Hepatocyte (in vitro differentiated cells): Measurements from ENCODE around the gene PCP4. TPM values are rescaled to one million over a fixed set of nuclear protein-coding genes. Genes with fewer than 3 reads are reported as not detected.

Experiments used
- DNase-seq: peaks from one replicate; pipeline ENCODE4 v3.0.0-alpha.2; 2016; ENCODE audit warnings: low spot score
- H2AFZ ChIP-seq: fragments of 200-600 bp; sonication (generic); 2 replicates; pipeline ENCODE4 v1.6.0; 2016; ENCODE audit warnings: antibody characterized with exemption, mild to moderate bottlenecking
- H3K27ac ChIP-seq: fragments of 200-600 bp; sonication (generic); 2 replicates; pipeline ENCODE4 v1.5.1; 2016; ENCODE audit warnings: mild to moderate bottlenecking
- H3K27me3 ChIP-seq: fragments of 200-600 bp; sonication (generic); 2 replicates; pipeline ENCODE4 v1.6.1; 2016
- H3K36me3 ChIP-seq: fragments of 200-600 bp; sonication (generic); replicated peaks from 2 replicates; pipeline ENCODE4 v1.5.1; 2016; ENCODE audit warnings: low read depth; ENCODE audit not compliant: insufficient read depth
- H3K4me1 ChIP-seq: fragments of 200-600 bp; sonication (generic); 2 replicates; pipeline ENCODE4 v1.5.1; 2016; ENCODE audit warnings: mild to moderate bottlenecking, moderate library complexity; ENCODE audit not compliant: insufficient read depth
- H3K4me2 ChIP-seq: fragments of 200-600 bp; sonication (generic); 2 replicates; pipeline ENCODE4 v1.6.0; 2016
- H3K4me3 ChIP-seq: fragments of 200-600 bp; sonication (generic); 2 replicates; pipeline ENCODE4 v1.5.1; 2016; ENCODE audit warnings: mild to moderate bottlenecking
- H3K79me2 ChIP-seq: fragments of 200-600 bp; sonication (generic); 2 replicates; pipeline ENCODE4 v1.6.0; 2017; ENCODE audit warnings: mild to moderate bottlenecking
- H3K9me2 ChIP-seq: fragments of 200-600 bp; sonication (generic); replicated peaks from 2 replicates; pipeline ENCODE4 v1.6.0; 2017; ENCODE audit warnings: mild to moderate bottlenecking; ENCODE audit not compliant: insufficient read depth
- H3K9me3 ChIP-seq: fragments of 200-600 bp; sonication (generic); 2 replicates; pipeline ENCODE4 v1.5.1; 2016; ENCODE audit warnings: low read depth, mild to moderate bottlenecking
- H4K20me1 ChIP-seq: fragments of 200-600 bp; sonication (generic); 2 replicates; pipeline ENCODE4 v1.6.0; 2016; ENCODE audit warnings: mild to moderate bottlenecking; ENCODE audit not compliant: insufficient read depth, poor library complexity, severe bottlenecking
- EZH2 ChIP-seq: fragments of 200-600 bp; sonication (generic); IDR thresholded peaks from 2 replicates; pipeline ENCODE4 v1.6.1; 2016; ENCODE audit warnings: antibody characterized with exemption, mild to moderate bottlenecking, borderline replicate concordance
- EZH2phosphoT487 ChIP-seq: fragments of 200-600 bp; sonication (generic); IDR thresholded peaks from one replicate; pipeline ENCODE4 v1.6.1; 2018; ENCODE audit warnings: antibody characterized with exemption, mild to moderate bottlenecking, low read depth, moderate library complexity; ENCODE audit not compliant: unreplicated experiment, severe bottlenecking
- WGBS: methylation state at CpG from one replicate; pipeline ENCODE4 v1.1.6; 2016; ENCODE audit warnings: low lambda C conversion rate; ENCODE audit errors: missing lambda C conversion rate; 5-methylcytosine and 5-hydroxymethylcytosine counted together
- polyA plus RNA-seq: library from polyadenylated mRNA; unstranded; fragments of >200 nt; fragmentation: Nextera tagmentation; extraction: Ambion mirVana; gene quantifications from 2 replicates; pipeline ENCODE4 v1.2.1, GENCODE V29; 2016
- total RNA-seq: library from RNA; depleted of rRNA; stranded (reverse); fragments of >200 nt; gene quantifications from 2 replicates; pipeline ENCODE4 v1.2.3, GENCODE V29; 2014
- TF ChIP-seq, protein P1 (sequence below): fragments of 200-600 bp; sonication (generic); IDR thresholded peaks from 2 replicates; pipeline ENCODE4 v1.5.1; 2016; ENCODE audit warnings: antibody characterized with exemption, mild to moderate bottlenecking; ENCODE audit not compliant: poor library complexity

PCP4 gene
- total and polyA plus RNA-seq, 2 experiments from 2014 or later = 1.2 to 6.9 TPM

DNA sequence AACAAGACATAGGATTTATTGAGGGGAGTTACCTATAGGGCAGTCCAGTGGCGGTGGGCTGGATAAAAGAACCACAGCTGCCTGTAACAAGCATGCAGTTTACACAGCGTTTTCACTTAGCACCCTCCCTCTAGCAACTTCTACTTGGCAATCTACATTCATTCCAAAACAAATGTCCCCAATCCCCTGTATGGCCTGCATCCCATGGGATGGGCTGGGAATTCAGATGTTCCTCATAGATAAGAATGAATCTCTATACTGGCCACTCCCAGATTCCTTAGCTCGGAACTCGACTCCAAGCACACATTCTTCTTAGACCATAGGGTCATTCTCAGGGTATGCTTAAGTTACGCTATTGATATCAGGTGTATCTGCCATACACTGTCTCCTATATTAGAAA, 33.3 kb downstream of the PCP4 start:
- 74% methylated on average over 5 of the region's 5 CpGs for WGBS
- Histone ChIP-seq H3K9me3 (no peaks in the 10 kb centered on the region), H3K36me3 (no peaks in the 10 kb centered on the region), H4K20me1 (no peaks in the 10 kb centered on the region), H3K4me2 (no peak overlapping the region), H3K27me3 (peaks cover 3% of the 10 kb centered on the region), H3K27ac (no peak overlapping the region), H2AFZ (no peak overlapping the region), H3K4me1 (no peaks in the 10 kb centered on the region), H3K9me2 (no peaks in the 10 kb centered on the region), H3K79me2 (no peaks in the 10 kb centered on the region), H3K4me3 (no peak overlapping the region)
- TF ChIP-seq, protein P1, sequence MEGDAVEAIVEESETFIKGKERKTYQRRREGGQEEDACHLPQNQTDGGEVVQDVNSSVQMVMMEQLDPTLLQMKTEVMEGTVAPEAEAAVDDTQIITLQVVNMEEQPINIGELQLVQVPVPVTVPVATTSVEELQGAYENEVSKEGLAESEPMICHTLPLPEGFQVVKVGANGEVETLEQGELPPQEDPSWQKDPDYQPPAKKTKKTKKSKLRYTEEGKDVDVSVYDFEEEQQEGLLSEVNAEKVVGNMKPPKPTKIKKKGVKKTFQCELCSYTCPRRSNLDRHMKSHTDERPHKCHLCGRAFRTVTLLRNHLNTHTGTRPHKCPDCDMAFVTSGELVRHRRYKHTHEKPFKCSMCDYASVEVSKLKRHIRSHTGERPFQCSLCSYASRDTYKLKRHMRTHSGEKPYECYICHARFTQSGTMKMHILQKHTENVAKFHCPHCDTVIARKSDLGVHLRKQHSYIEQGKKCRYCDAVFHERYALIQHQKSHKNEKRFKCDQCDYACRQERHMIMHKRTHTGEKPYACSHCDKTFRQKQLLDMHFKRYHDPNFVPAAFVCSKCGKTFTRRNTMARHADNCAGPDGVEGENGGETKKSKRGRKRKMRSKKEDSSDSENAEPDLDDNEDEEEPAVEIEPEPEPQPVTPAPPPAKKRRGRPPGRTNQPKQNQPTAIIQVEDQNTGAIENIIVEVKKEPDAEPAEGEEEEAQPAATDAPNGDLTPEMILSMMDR = no peak
- no peak for TF ChIP-seq EZH2
- no peak for TF ChIP-seq EZH2phosphoT487
- no peak for DNase-seq

DNA sequence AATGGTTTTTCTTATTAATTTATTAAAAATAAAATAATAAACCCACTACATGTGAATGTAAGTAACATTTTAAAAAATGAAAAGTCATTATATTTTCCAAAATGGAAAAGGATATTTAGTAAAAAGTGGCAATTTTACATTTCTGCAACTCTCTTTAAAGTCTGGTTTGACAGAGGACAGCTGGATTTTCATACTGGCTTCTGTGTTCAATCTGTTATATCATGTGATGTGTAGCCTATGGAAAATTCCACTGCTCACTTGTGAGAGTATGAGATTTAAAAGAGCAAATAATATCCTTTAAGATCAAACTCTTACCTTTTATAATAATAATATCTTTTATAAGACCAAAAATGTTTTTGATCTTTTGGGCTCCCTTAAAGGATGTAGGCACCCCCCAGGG, 33.7 kb downstream of the PCP4 start:
- no peak for DNase-seq

DNA sequence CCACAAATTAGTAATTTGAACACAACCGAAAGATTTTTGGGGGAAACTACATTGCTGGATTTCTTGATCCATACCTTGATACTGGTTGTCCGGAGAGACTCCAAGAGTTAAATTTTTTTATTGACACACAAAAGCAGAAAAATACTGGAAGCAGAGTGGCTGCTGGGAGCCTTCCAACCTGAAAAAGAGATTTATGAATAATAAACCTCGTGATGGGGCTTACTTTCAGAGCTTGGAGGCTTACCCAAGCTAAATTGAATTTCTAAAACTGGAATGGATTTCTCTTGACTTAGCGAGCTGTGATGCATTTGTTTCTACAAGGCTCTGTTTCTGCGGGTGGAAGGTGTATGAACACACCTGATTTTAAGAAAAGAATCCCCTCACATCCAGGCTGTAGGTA, 35.7 kb downstream of the PCP4 start:
- H3K27me3 ChIP-seq = peaks cover 3% of the 10 kb centered on the region
- H3K36me3 ChIP-seq = no peaks in the 10 kb centered on the region
- no peaks in the 10 kb centered on the region for H4K20me1 ChIP-seq
- H3K9me2 ChIP-seq = no peaks in the 10 kb centered on the region
- H3K4me1 ChIP-seq = no peaks in the 10 kb centered on the region
- no peaks in the 10 kb centered on the region for H3K9me3 ChIP-seq
- no peaks in the 10 kb centered on the region for H3K79me2 ChIP-seq
- H3K4me2 ChIP-seq = no peak overlapping the region
- TF ChIP-seq EZH2 (no peak), EZH2phosphoT487 (no peak)
- TF ChIP-seq, protein P1 = no peak
- no peak overlapping the region for H3K27ac ChIP-seq
- no peak overlapping the region for H2AFZ ChIP-seq
- H3K4me3 ChIP-seq = no peak overlapping the region
- no peak for DNase-seq
- WGBS = 89% methylated on average over 5 of the region's 5 CpGs

More for the DNA sequence above, 33.7 kb downstream of the PCP4 start:
- Histone ChIP-seq H3K9me2 (no peaks in the 10 kb centered on the region), H3K27ac (no peak overlapping the region), H3K36me3 (no peaks in the 10 kb centered on the region), H3K4me1 (no peaks in the 10 kb centered on the region), H4K20me1 (no peaks in the 10 kb centered on the region), H3K27me3 (peaks cover 3% of the 10 kb centered on the region), H3K4me3 (no peak overlapping the region), H3K79me2 (no peaks in the 10 kb centered on the region), H3K4me2 (no peak overlapping the region), H3K9me3 (no peaks in the 10 kb centered on the region), H2AFZ (no peak overlapping the region)
- TF ChIP-seq EZH2 = no peak
- TF ChIP-seq EZH2phosphoT487 = no peak
- TF ChIP-seq, protein P1 = no peak

DNA sequence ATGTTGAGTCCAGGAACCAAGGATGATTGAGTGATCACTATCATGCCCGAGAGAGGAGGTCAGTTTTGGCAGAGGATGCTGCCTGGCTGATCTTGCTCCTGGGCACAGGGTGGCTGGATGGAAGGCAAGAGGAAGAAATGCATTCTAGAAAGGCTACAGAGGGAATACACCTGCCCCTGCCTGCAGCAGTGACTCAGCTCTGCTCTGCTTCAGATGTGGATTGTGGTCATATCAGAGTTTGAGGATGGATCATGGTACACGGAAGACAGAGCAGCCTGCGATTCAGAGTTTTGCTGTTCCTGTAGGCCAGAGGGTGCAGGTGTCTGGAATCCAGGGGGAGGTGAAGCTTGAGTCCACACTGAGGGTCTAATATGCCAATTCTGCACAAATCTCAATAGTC, 37.2 kb downstream of the PCP4 start:
- Histone ChIP-seq H3K4me1 (no peaks in the 10 kb centered on the region), H3K9me2 (no peaks in the 10 kb centered on the region), H3K4me3 (no peak overlapping the region), H3K27me3 (peaks cover 3% of the 10 kb centered on the region), H3K9me3 (no peaks in the 10 kb centered on the region), H4K20me1 (no peaks in the 10 kb centered on the region), H3K36me3 (no peaks in the 10 kb centered on the region), H3K4me2 (no peak overlapping the region), H3K27ac (no peak overlapping the region), H3K79me2 (no peaks in the 10 kb centered on the region), H2AFZ (no peak overlapping the region)
- 75% methylated on average over 3 of the region's 3 CpGs for WGBS
- TF ChIP-seq EZH2phosphoT487 (no peak), EZH2 (no peak)
- TF ChIP-seq, protein P1 = no peak
- DNase-seq = no peak
